SU-DHL-6 (cell line): ENCODE measurements around the gene CX3CL1.

Experiments
- CTCF ChIP-seq: fragments of 200-600 bp; sonication (generic); IDR thresholded peaks from one replicate; pipeline ENCODE4 v1.5.1; 2017; ENCODE audit warnings: antibody characterized with exemption, mild to moderate bottlenecking, low read length, moderate library complexity; ENCODE audit not compliant: insufficient read depth, poor library complexity, severe bottlenecking
- EZH2phosphoT487 ChIP-seq: fragments of 200-600 bp; sonication (generic), shearing (Covaris generic); conservative IDR thresholded peaks from 2 replicates; pipeline ENCODE4 v1.6.1; 2018; ENCODE audit warnings: mild to moderate bottlenecking, antibody characterized with exemption, low read length, moderate library complexity, mixed read lengths

- no peak for TF ChIP-seq CTCF
- TF ChIP-seq EZH2phosphoT487 = no peak
These were observed 15.7 kb upstream of the CX3CL1 start for GRCh38 chr16:57356547-57356946.
